ENCODE data around the gene OMD.
"Not testable (repeated sequence)": the region's sequence is repeated elsewhere in the genome, so short reads cannot be mapped to it uniquely, and the experiment has no call there.

OMD gene, protein sequence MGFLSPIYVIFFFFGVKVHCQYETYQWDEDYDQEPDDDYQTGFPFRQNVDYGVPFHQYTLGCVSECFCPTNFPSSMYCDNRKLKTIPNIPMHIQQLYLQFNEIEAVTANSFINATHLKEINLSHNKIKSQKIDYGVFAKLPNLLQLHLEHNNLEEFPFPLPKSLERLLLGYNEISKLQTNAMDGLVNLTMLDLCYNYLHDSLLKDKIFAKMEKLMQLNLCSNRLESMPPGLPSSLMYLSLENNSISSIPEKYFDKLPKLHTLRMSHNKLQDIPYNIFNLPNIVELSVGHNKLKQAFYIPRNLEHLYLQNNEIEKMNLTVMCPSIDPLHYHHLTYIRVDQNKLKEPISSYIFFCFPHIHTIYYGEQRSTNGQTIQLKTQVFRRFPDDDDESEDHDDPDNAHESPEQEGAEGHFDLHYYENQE

DNA sequence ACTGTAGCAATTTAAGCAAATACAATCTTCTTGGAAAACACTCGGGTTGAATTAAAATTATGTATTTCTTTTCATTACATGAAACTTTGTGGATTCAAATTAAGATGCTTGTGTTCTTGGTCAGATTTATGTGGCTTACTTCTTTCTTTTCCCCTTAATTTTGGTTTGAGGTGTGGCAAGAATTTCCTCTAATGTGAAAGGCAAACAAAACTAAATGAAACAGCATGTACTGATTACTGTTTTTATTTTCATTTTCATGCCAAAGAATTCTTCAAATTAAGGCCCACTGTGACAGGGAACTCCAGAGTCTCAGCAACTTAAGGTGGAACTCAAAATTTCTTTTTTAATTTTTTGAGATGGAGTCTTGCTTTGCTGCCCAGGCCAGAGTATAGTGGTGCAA lies at the start of gene OMD:
Gene OMD (minus strand): TSS at position 132 of the 400 bp plus-strand sequence. CDS start 6,913 bp downstream, outside the sequence.
- FAIRE-seq: no peak

DNA sequence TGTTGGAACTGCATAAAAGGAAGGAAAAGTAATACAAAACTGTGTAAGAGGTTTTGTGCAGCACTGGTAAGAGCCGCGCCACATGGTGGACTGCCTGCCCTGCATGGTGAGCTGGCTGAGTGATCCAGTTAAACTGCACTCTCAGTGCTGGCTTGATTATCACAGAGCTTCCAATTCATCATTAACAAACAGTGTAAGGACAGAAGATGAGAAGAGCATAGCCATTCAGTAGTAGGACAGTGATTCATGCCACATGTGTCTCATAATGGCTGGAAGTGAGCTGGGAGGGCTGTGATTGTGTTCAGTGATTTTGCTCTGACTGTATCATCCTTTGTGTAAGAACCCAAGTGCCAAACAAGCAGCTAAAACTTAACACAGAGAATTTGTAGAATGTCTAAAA lies 43.9 kb upstream of the OMD start:
- FAIRE-seq: no peak

DNA sequence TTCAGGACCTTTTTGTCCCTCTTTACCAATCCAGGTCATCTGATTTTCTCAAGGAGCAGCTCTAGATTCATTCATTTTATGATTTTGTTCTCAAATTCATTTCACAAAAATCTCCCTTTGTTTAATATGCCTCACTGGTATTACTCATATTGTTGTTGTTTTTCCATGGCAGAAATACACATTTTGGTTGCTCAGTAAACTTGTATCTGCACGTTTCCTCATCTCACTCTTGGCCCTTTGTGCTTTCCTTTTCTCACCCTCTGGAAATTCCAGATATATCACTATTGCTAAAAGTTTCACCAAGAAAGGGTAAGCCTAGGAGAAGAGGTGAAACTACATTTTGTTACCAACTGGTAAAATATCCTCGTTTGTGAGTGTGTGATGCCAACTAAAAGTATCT lies 43.2 kb upstream of the OMD start:
- no peak for FAIRE-seq

DNA sequence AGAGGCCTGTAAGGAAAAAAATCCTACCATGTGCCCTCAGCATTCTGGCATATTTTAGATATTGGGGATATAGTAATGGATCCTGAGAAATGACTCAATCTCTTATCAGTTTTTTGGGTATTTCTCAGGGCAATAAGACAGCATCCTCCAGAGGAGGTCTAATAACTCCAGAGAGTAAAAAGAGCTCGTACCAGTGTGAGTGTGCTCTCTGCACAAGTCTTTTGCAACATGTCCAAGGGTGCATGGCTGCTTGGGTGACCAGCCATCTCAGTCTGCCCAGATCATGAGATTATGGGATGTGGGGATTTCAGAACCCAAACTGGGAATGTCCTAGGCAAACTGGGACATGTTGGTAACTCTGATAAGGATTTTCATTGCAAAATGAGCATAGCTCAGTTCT lies 42.8 kb upstream of the OMD start:
- no peak for FAIRE-seq

DNA sequence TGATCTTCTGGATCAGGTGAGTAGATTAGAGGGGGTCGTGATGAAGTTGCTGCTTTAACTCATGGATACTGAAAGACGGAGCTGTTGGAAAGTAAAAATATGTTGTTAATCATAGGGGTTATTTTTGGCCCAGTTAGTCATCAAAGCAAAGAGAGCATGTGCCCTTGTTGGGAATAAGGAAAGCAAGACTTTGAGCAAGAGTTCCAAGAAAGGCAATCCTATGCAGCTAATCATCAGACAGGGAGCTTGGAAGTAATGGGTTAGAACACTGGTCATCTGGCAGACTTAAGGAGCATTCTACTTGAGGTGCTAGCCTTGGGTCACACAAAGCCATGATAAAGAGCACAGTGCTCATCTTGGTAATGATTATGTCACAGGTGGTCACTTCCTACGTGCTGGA lies 39.7 kb upstream of the OMD start:
- FAIRE-seq: no peak

DNA sequence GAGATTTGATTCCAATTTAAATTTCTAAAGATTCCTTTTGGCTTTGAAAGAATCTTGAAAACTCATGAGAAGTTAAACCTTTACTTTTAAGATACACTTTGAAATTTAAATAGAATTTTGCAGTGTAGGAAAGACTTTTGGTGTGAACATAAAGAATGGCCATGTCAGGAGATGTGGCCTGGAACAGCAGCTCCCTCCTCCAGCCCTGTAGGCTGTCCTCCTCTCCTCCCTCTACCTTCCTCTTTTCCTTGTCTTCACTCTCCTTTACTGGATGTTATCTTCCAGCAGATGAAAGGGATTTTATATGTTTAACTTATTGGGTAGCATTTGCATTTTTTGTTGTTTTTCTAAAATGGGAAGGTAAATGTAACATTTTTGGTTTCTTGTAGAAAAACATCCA lies 39.1 kb upstream of the OMD start:
- no peak for FAIRE-seq

DNA sequence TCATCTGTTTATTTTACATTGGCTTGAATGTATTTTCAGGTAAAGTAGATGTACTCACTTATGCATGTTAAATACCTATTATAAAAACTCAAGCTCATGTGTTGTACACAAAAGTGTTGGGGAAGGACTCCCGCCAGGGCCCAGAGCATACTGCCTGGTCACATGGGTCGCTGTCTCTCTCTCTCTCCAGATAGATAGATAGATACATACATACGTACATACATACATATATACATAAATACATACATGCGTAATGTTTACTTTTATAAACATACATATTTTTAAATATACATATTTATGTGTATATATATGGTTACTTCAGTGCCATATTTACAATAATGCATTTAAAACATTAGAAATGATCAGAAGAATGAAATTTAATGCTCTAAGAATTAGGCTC lies 33.3 kb upstream of the OMD start:
- no peak for FAIRE-seq

DNA sequence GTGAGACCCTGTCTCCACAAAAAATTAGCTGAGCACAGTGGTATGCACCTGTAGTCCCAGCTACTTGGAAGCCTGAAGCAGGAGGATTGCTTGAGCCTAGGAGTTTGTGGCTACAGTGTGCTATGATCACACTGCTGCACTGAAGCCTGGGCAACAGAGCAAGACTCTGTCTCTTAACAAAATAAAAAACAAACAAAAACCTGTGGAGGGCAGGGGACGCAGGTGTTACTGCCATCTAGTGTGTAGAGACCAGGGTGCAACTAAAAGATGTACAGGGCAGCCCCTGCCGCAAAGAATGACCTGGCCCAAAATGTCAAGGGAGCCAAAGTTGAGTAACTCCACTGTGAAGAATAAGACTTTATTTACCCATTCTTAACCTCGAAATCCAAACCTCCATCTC lies 30.9 kb upstream of the OMD start:
- no peak for FAIRE-seq

DNA sequence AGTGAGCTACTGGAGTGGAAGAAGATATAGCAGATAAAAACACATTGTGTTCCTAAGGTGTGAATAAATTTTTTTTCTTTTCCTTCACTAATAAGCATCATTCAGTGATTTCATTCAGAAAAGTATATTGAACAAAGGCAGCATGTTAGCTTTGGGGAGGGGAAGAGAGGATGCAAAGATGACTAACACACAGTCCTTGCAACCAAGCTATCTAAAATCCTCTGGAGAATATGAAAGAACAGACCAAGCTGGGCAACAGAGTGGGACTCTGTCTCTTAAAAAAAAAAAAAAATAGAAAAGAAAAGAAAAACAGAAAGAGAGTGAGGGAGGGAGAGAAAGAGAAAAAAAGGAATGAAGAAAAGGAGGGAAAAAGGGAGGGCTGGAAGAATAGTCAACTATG lies 22.3 kb upstream of the OMD start:
- no peak for FAIRE-seq

DNA sequence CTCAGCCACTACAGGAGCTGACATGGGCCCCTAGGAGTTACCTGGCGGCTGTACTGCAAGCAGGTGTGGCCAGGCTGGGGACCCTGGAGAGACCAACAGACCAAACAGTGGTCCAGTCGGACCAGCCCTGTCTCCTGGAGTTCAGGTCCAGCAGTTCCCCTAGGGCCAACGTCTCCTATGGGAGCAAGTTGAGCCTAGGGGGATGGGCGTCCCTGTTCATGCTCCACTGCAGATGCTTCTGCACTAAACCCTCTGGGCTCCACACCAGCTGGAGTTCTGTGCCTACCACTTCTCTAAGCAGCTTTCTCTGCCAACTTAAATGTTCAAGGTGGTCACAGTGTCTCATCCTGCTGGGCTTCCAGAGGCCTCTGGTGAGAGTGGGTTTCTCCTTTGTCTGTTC lies 20.6 kb upstream of the OMD start:
- FAIRE-seq: no peak

DNA sequence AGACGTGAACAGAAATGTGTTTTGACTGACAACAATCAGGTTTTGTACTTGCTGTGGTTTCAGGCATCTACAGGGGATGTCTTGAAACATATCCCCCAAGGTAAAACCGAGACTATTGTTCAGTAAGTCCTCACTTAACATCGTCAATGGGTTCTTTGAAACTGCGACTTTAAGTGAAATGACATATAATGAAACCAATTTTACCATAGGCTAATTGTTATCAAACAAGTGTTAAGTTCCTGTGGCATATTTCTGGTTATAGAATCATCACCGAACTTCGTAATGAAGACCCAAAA lies 16.4 kb upstream of the OMD start:
- FAIRE-seq: no peak

DNA sequence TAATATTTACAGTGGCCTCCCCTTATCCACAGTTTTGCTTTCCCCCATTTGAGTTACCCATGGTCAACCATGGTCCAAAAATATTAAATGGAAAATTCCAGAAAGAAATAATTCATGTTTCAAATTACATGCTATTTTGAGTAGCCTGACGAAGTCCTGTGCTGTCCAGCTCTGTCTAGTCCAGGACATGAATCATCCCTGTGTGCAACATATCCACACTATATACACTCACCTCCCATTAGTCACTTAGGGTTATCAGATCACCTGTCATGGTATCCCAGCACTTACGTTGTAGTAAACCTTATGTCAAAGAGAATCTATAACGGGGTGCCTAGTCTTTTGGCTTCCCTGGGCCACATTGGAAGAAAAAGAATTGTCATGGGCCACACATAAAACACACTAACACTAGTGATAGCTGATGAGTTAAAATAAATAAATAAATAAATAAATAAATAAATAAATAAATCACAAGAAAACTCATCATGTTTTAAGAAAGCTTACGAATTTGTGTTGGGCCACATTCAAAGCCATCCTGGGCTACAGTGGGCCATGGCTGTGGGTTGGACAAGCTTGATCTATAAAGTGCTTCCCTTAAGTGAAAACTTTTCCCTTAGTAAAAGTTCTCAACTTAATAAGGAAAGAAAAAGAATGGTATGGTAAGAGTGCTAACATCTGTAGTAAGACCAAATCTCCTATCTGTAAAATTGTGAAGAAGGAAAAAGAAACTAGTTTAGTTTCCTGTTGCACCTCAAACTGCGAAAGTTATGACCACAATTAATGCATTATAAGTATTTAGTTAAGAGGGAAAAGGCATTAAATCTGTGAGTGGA lies 15.9 kb upstream of the OMD start:
- FAIRE-seq: no peak

DNA sequence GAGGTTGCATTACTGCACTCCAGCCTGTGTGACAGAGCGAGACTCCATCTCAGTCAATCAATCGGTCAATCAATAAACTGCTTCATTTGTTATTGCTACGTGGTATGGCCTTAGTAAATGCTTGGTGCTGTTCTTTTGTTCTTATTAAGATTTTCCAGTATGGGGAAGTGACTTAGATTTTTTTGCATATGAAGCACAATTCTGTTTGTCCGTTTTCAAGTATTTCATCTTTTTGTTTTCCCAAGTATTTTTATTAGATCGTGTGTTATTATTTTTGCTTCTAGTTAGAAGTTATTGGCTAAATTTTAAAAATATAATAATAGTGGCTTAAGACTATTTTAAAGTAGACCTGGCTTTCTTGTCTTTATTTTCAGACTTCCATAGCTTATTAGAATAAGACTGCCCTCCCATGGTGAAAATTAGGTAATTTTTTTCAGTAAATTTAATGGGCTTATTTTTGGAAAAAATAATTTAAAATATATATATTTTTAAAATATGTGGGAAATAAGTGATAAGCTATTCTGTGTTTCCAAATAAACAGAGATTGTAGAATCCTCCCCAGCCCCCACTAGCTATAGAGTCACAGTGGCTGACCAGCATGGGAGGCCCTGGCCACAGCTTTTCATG lies 14.7 kb upstream of the OMD start:
- peak; percentile 94 for FAIRE-seq

DNA sequence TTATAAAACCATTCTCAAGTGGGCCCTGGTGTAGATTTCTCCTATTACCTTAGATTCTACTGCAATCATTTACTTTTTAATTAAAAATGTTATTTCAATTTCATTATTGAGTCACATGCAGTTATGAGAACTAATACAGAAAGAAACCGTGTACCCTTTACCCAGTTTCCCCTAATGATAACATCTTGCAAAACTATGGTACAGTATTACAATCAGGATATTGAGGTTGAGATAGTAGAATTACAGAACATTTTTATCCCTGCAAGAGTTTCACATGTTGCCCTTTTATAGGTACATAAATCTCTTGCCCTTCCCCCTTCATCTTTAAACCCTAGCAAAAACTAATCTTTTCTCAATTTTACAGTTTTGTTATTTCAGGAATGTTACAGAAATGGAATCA lies 11.0 kb upstream of the OMD start:
- no peak for FAIRE-seq

DNA sequence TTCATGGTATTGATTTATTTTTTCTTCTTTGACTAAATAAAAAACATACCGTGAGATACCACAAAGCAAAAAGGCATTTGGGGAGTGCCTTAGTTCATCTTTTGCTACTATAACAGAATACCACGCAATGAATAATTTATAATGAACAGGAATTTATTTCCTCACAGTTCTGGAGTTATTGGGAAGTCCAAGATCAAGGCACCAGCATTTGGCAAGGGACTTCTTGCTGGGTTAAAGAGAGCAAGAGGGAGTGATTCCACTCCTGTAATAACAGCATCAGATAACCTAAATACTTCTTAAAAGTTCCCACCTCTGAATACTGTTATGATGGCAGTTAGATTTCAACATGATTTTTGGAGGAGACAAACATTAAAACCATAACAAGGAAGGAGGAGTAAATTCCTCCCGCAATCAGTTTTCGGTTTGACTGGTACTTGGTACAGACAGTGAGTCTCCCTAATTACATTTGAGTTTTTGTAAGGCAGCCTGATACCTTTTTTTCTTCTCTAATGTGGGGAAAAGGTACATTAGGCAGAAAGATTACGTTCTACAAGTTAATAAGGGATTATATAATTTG lies 8.8 kb upstream of the OMD start:
- no peak for FAIRE-seq

DNA sequence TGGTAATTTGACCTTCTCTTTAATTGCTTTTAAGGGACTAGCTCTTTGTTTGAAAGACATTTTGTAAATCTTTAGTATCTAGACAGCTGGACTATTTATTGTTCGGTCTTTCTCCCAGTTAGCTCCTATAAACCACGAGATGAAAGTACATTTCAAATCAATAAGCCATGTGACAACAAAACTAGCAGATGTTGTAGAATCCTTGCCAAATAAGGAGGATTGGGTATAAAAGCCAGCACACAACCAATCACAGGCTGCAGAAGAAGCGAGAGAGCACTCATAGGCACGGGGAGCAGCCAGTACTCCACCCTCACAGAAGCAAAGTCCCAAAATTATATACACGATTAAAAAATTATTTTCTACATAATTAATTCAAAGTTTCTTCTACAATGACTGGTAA lies 8.1 kb upstream of the OMD start:
- FAIRE-seq: no peak

DNA sequence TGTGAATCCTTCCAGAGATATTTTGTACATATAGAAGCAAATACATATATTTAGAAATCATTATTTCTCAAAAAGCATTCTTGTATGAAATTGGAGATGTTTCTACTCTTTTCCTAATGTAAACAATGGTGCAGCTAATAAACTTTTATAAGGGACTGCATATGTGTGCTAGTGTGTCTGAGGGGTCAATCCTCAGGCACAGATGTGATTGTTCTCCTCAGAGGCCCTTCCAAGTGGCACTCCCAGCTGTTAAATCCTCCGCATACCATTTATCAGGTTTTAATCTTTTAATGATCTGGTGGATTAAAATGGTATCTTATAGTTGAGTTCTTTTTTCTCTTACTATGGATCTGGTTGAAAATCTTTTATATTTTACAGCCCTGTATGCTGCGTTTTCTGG lies 5.6 kb upstream of the OMD start:
- no peak for FAIRE-seq

DNA sequence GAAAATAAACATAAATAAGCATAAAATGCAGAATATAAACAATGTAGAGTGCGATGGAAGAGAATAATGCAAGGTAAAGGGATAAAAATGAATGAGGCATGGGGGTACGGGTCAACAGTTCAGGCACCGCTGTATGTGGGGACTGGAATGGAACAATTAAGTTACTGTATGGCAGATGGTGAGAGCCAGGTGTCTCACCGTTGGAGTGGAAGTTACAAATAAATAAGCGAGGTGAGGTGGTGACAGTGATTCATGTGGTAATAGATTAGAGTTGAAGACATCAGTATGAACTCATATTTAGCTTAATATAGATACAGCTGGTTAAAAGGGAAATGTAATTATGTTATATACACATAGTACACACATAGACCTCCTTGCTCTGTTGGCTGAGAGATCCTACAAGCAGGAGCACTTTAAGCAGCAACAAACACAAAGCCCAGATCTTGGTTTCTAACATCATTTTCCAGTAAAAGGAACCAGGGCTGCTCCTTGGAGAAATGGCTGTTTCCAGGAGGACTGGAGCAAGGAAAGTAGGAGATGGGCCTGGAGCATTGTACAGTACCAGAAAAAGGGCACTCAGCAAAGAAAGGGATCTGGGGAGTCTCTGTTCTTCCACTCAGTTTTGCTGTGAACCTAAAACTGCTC lies 2.4 kb upstream of the OMD start:
- no peak for FAIRE-seq

DNA sequence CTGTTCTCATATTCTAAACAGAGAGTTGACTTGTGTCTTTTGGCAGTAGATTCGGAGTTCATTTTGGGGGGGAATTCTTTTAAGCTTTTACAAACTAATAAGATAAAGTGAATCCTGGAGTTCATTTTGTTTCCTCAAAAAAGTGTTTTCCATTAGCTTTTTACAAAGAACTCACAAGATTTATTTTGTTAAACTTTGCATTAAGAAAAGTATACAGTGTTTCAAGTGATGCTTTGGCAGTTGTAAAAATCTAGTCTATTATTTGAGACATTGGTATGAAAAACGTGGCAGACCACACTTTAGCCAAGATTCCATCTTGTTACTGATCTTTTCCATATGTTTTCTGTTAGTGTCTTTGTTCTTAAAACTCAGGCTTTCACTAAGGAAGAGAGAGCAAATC lies 1.2 kb upstream of the OMD start:
- FAIRE-seq: no peak

DNA sequence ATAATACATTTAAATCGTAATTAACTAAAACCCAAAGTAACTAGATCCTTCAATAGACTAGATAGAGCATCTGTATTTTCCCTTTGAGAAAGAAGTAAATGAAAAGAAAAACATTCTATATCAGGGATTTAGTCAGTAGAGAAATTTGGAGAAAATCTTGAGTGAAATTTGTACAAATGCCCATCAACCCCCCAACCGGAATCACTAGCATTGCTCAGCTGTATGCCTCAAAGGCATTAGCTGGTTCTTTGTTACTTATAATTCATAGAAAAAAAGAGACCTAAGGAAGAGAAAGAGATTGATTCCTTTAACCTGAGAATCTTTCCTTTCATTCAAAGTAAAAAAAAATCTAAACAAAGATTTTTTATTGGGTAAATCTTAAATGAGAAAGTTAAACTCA lies 659 bp downstream of the OMD start:
- FAIRE-seq: no peak

DNA sequence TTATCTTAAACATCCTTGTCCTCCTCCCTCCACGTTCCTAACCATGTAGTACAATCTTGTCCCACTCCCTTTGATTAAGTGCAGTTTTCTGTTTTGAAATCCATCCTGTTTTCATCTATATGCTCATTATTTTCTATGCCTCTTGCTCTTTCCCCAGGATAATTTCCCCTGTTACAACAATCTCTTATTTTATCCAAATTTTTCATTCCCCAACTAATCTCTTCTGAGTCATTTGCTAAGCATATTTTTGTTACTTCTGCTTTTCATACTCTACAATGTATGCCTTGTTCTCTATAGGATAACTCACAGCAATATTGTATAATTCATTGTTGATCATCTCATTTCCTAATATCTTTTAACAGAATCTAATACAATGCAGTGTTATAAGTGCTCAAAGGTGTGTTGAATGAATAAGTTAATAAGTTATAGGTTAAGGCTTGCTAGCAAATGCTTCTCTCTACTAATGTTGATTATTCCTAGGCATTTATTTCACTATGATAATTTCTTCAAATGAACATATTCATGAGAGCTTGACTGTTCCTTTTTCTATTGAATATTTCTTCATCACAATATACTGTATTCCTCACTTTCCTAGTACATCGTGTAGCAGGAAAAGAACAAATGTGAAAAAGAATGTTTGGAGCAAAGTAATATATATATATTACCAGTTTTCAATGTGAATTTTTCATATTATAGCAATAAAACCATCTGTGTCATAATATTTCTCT lies 1.5 kb downstream of the OMD start:
- no peak for FAIRE-seq

DNA sequence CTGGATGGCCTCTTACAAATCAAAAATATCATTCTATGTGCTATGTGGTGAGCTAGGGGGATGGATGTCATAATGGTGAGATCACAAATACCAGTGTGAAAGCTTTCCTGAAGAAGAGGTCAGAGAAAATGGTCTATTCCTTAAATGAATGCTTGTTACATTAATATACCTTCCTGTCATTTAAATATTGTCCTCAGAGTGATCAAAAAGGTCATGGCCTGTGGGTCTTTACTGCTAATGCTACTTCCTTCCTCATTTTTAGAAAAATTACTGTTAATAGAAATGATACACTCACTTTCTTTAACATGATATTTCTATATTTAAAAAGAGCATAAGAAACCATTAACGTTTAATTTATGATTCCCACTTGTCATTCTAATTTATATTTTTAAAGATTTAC lies 9.7 kb downstream of the OMD start:
- FAIRE-seq: no peak

DNA sequence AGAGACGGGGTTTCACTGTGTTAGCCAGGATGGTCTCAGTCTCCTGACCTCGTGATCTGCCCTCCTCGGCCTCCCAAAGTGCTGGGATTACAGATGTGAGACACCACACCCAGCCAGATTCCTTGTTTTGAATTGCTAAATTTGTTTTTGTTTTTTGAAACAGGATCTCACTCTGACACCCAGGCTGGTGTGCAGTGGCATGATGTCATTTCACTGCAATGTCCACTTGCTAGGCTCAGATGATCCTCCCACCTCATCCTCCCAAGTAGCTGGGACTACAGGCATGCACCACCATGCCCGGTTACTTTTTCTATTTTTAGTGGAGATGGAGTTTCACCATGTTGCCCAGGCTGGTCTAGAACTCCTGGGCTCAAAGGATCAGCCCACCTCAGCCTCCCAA lies 13.1 kb downstream of the OMD start:
- FAIRE-seq: not testable (repeated sequence)
